ENCODE results near the gene CCDC61.

CCDC61 gene

GRCh38 chr19:46042252-46042883 is 47.1 kb downstream of the CCDC61 start:
- no peak for DNase-seq

- DNase-seq: no peak
Observed at GRCh38 chr19:46043519-46043918, 48.3 kb downstream of the CCDC61 start.

- DNase-seq: peak; percentile 69
Observed at GRCh38 chr19:46049597-46049996, 54.3 kb downstream of the CCDC61 start.

GRCh38 chr19:46052896-46053295 is 57.6 kb downstream of the CCDC61 start:
- no peak for DNase-seq

- DNase-seq: no peak
Observed at GRCh38 chr19:46056536-46056935, 61.3 kb downstream of the CCDC61 start.

- DNase-seq: no peak
Observed at GRCh38 chr19:46058778-46059177, 63.5 kb downstream of the CCDC61 start.

GRCh38 chr19:46060012-46060411 is 64.7 kb downstream of the CCDC61 start:
- DNase-seq: no peak

GRCh38 chr19:46063201-46063600 is 67.9 kb downstream of the CCDC61 start:
- no peak for DNase-seq

- DNase-seq: no peak
Observed at GRCh38 chr19:46065486-46066071, 70.3 kb downstream of the CCDC61 start.

GRCh38 chr19:46066471-46066870 is 71.2 kb downstream of the CCDC61 start:
- no peak for DNase-seq

GRCh38 chr19:46067691-46068090 is 72.4 kb downstream of the CCDC61 start:
- no peak for DNase-seq

All from islet precursor cell (in vitro differentiated cells).